ENCODE data around the gene FCF1. TPM values are rescaled to one million over a fixed set of nuclear protein-coding genes. Genes with fewer than 3 reads are reported as not detected.
A peak's percentile ranks its signal among the peaks of the same experiment; 100 is the strongest.
"Not testable (repeated sequence)": the region's sequence is repeated elsewhere in the genome, so short reads cannot be mapped to it uniquely, and the experiment has no call there.

The FCF1 gene
- total and polyA plus RNA-seq, 5 experiments from 2014 or later = 31.7 to 66.8 (median 37.1) TPM

DNA sequence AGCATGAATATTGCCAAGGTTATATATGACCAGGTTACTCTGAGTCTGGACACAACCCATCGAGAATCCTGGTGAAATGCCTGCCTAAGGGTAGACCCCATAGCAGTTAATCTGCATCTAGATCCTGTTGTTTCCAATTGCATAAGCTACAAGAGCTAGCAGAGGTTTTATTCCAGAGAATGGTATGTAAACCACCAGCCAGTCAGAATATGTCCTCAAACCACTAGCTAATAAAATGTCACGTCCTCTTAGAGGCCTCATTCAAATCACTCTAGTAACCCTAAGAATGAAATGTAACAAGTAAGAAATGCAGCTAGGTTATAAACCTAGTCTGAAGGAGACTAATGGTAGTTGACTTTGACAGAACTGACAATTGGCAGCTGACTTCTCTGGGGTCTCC lies 41.2 kb downstream of the FCF1 start:
- POLR2A ChIA-PET = interaction anchor here (1.3 kb wide), 1 partner anchor 9 kb away, joined by 4 read pairs; the partner anchor contains the start of gene YLPM1
- no peaks in the 10 kb centered on the region for H3K4me1 Mint-ChIP-seq
- no peak overlapping the region for H3K27ac Mint-ChIP-seq
- peaks cover 0 to 23% (median 10%) of the 10 kb centered on the region in 9 donors for H3K9me3 Mint-ChIP-seq
- no peak overlapping the region for H3K4me3 Mint-ChIP-seq
- peaks cover 0 to 15% (median 5%) of the 10 kb centered on the region in 3 donors for H3K36me3 Mint-ChIP-seq
- H3K27me3 Mint-ChIP-seq = no peaks in the 10 kb centered on the region
- ATAC-seq (no peak), DNase-seq (no peak)

DNA sequence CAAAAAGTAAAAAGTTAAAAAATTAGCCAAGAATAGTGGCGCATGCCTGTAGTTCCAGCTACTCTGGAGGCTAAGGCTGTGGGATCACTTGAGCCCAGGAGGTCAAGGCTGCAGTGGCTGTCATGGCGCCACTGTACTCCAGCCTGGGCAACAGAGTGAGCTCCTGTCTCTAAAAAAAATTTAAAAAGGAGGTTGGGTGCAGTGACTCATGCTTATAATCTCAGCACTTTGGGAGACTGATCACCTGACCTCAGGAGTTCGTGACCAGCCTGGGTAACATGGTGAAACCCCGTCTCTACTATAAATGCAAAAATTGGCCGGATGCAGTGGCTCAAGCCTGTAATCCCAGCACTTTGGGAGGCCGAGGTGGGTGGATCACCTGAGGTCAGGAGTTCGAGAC lies 42.0 kb downstream of the FCF1 start:
- Mint-ChIP-seq H3K9me3 (peaks cover 0 to 23% (median 10%) of the 10 kb centered on the region in 9 donors), H3K4me1 (no peaks in the 10 kb centered on the region), H3K4me3 (no peak overlapping the region), H3K36me3 (peaks cover 0 to 15% (median 5%) of the 10 kb centered on the region in 3 donors), H3K27me3 (no peaks in the 10 kb centered on the region), H3K27ac (no peak overlapping the region)
- POLR2A ChIA-PET = interaction anchor here (1.3 kb wide), 1 partner anchor 8 kb away, joined by 4 read pairs; the partner anchor contains the start of gene YLPM1
- ATAC-seq (no peak), DNase-seq (no peak)

DNA sequence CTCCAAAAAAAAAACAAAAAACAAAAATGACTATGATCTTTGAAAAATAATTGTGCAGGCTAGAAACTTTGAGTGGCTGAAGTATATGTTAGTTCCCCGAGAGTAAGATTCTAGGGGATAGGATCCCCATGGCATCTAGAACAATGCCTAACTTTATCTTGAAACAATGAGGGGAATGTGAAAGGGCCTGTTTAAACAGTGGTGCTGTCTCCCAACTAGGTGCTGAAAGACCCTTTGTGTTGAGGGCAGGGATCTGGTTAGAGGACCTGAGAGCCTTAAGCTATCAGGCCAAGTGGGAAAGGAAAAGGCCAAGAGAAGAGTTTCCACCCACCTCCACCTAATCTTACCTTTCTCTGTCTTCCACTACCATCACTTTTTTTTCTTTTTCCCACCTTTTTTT lies 43.4 kb downstream of the FCF1 start:
- ATAC-seq (no peak), DNase-seq (no peak)
- Mint-ChIP-seq H3K27me3 (no peaks in the 10 kb centered on the region), H3K36me3 (peaks cover 0 to 15% (median 5%) of the 10 kb centered on the region in 3 donors), H3K4me1 (no peaks in the 10 kb centered on the region), H3K4me3 (no peak overlapping the region), H3K27ac (no peak overlapping the region), H3K9me3 (peaks cover 0 to 18% (median 10%) of the 10 kb centered on the region in 9 donors)
- POLR2A ChIA-PET = no interaction called here

DNA sequence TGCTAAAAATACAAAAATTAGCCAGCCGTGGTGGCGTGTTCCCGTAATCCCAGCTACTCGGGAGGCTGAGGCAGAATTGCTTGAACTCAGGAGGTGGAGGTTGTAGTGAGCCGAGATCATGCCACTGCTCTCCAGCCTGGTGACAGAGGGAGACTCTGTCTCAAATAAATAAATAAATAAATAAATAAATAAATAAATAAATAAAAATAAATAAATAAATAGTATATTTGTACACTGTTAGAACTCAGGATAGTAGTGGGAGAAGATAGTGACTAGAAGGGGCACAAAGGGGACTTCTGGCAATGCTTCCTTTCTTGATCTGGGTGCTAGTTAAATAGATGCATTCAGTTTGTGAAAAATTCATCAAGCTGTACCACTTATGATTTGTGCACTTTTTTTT lies 45.6 kb downstream of the FCF1 start:
- POLR2A ChIA-PET, H3K4me3 Mint-ChIP-seq, H3K36me3 Mint-ChIP-seq, DNase-seq, H3K27me3 Mint-ChIP-seq, ATAC-seq, H3K4me1 Mint-ChIP-seq, H3K27ac Mint-ChIP-seq, H3K9me3 Mint-ChIP-seq: not testable (repeated sequence)

DNA sequence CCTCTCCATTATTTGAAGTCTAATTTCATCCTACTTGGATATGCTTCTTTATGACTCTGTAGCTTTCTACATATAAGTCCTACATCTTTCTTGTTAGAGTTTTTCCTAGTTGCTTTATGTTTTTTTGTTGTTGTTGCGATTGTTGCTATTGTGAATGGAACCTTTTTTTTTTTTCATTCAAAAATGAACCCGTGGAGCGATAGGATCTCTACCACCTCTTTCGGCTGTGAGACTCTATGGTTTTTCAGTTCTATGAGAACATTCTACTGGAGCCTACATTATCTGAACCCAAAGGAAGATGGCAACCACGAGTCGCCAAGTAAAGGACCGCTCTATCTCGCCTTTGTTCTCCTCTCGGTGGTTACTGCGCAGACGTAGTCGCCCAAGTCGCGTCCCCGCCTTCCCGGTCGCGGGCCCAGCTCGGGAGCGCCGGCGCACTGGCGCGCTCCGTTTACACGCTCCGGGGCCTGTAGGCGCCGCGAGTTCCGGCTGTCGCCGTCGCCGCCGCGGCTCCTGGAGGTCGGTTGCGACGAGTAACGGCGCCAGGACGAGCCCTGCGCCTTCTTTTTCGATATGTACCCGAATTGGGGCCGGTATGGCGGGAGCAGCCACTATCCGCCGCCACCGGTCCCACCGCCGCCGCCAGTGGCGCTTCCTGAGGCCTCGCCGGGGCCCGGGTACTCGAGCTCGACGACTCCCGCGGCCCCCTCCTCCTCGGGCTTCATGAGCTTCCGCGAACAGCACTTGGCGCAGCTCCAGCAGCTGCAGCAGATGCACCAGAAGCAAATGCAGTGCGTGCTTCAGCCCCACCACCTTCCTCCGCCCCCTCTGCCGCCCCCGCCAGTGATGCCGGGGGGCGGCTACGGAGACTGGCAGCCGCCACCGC lies 50.2 kb downstream of the FCF1 start, which contains the start of gene YLPM1:
Gene YLPM1, plus strand, starts transcription at position 400 of the 886 bp plus-strand sequence. Its CDS starts 174 bp downstream, at position 574.
- POLR2A ChIA-PET = interaction anchor here (0.6 to 2.5 kb wide), 32 partner anchors 8 to 1736 kb away, joined by 3 to 16 read pairs (median 4); partner anchors contain the start of genes LTBP2, NPC2, RBM25 and ZFYVE1
- Mint-ChIP-seq H3K4me3 (peak within 1 kb of the TSS; percentile 83 to 98 (median 90)), H3K27ac (peak within 1 kb of the TSS; percentile 89 to 98 (median 96)), H3K27me3 (no peaks in the 10 kb centered on the region), H3K36me3 (peaks cover 0 to 15% (median 10%) of the 10 kb centered on the region in 3 donors), H3K4me1 (peaks cover 25 to 52% (median 49%) of the 10 kb centered on the region in 4 donors), H3K9me3 (no peaks in the 10 kb centered on the region)
- DNase-seq (peak; percentile 83 to 97 (median 94)), ATAC-seq (peak; percentile 86 to 89)

DNA sequence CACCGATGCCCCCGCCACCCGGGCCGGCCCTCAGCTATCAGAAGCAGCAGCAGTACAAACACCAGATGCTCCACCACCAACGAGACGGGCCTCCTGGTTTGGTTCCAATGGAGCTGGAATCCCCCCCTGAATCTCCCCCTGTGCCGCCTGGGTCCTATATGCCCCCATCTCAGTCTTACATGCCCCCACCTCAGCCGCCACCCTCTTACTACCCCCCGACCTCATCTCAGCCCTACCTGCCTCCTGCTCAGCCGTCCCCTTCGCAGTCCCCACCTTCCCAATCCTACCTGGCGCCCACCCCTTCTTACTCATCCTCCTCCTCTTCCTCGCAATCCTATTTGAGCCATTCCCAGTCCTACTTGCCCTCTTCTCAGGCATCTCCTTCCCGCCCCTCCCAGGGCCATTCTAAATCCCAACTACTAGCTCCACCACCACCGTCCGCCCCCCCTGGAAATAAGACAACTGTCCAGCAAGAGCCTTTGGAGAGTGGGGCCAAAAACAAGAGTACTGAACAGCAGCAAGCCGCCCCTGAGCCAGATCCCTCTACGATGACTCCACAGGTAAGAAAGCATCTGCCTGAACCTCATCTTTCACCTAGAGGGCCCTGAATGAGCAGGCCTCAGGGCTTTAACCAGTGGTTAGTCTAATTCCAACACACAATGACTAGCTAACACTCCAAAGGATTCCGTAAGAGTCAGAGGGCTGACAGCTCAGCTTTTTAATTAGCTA lies 51.0 kb downstream of the FCF1 start:
- Mint-ChIP-seq H3K4me3 (peak overlapping the region; percentile 83 to 98 (median 90)), H3K27ac (peak overlapping the region; percentile 89 to 98 (median 96)), H3K4me1 (peaks cover 28 to 58% (median 56%) of the 10 kb centered on the region in 4 donors), H3K36me3 (peaks cover 0 to 21% (median 10%) of the 10 kb centered on the region in 3 donors), H3K9me3 (no peaks in the 10 kb centered on the region), H3K27me3 (no peaks in the 10 kb centered on the region)
- ATAC-seq (no peak), DNase-seq (peak in 6 of 10 donors; percentile 3 to 20 (median 8))
- POLR2A ChIA-PET = interaction anchor here (0.5 to 2.5 kb wide), 28 partner anchors 8 to 1737 kb away, joined by 3 to 16 read pairs (median 4); partner anchors contain the start of genes NPC2, RBM25 and ZFYVE1

DNA sequence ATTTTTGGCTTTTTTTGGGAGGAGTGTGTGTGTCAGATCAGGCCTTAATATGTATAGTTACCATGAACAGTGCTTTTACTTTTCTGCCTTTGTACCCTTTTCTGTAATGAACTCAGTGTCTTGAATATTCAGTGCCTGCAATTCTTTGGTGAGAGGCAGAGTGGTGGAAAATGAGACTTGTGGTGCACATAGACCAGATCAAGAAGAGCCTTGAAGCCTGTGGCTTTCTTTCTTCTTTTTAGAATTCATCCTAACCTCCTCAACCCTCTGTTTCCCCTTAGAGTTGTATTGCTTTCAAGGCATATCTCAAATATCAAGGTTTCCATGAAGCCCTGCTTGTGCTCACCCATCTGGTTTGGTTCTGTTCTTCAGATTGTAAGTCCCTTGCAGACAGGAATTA lies 52.8 kb downstream of the FCF1 start:
- H3K27ac Mint-ChIP-seq = peak overlapping the region in 9 of 10 donors; percentile 48 to 98 (median 84)
- H3K4me3 Mint-ChIP-seq = peak overlapping the region; percentile 83 to 98 (median 90)
- no peaks in the 10 kb centered on the region for H3K27me3 Mint-ChIP-seq
- peaks cover 31 to 65% (median 62%) of the 10 kb centered on the region in 4 donors for H3K4me1 Mint-ChIP-seq
- H3K9me3 Mint-ChIP-seq = no peaks in the 10 kb centered on the region
- H3K36me3 Mint-ChIP-seq = peaks cover 0 to 25% (median 10%) of the 10 kb centered on the region in 3 donors
- peak; percentile 27 to 29 for ATAC-seq
- POLR2A ChIA-PET = no interaction called here
- DNase-seq = peak in 6 of 10 donors; percentile 7 to 73 (median 43)

DNA sequence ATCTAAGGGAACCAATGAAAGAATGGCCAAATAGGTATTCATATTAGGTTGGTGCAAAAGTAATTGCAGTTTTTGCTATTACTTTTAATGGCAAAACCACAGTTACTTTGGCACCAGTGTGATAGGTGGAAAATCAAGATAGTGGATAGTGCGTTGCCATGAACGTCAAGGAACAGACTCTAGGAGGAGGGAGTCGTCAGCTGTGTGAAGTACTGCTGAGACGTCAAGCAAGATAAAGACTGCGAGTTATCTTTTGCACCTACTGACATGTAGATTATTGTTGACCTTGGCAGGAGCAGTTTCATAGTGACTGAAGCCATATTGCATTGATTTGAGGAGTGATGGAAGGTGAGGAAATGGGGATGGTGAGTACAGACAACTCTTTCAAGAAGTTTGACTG lies 58.5 kb downstream of the FCF1 start:
- no peaks in the 10 kb centered on the region for H3K9me3 Mint-ChIP-seq
- POLR2A ChIA-PET = interaction anchor here (1.3 kb wide), 1 partner anchor 8 kb away, joined by 3 read pairs; no protein-coding TSS in a partner anchor
- H3K4me3 Mint-ChIP-seq = peak overlapping the region in 2 of 10 donors; percentile 3
- peaks cover 36 to 72% (median 53%) of the 10 kb centered on the region in 4 donors for H3K4me1 Mint-ChIP-seq
- peaks cover 0 to 56% (median 16%) of the 10 kb centered on the region in 3 donors for H3K36me3 Mint-ChIP-seq
- no peaks in the 10 kb centered on the region for H3K27me3 Mint-ChIP-seq
- DNase-seq (no peak), ATAC-seq (no peak)
- H3K27ac Mint-ChIP-seq = peak overlapping the region in 7 of 10 donors; percentile 23 to 67 (median 38)

DNA sequence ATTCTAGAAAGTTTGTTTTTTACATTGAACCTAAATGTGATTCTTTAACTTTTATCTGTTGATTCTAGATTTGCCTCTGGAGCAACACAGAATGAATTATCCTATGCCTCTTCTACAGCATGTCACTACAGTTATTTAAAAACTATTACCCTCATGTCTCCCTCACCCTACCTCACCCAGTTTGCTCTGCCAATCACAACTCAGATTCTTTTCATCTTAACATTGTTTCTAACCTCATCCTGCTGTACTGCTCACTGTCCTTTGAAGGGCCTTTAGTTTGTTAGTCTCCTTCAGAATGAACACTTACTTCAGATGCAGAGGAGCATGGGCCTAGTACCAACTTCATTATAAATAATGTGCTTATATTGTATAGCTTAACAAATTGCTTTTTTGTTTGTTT lies 71.7 kb downstream of the FCF1 start:
- H3K27me3 Mint-ChIP-seq = no peaks in the 10 kb centered on the region
- peak; percentile 97 to 99 for ATAC-seq
- no peaks in the 10 kb centered on the region for H3K9me3 Mint-ChIP-seq
- peak in 4 of 10 donors; percentile 9 to 63 (median 46) for DNase-seq
- H3K27ac Mint-ChIP-seq = peak overlapping the region in 9 of 10 donors; percentile 38 to 92 (median 72)
- H3K4me1 Mint-ChIP-seq = peaks cover 20 to 46% (median 39%) of the 10 kb centered on the region in 4 donors
- H3K36me3 Mint-ChIP-seq = peaks cover 13 to 84% (median 20%) of the 10 kb centered on the region in 3 donors
- POLR2A ChIA-PET = interaction anchor here (0.9 to 3.5 kb wide), 3 partner anchors 8 to 98 kb away, joined by 3 to 16 read pairs (median 5); partner anchors contain the start of gene YLPM1
- H3K4me3 Mint-ChIP-seq = peak overlapping the region in 7 of 10 donors; percentile 0 to 59 (median 14)

DNA sequence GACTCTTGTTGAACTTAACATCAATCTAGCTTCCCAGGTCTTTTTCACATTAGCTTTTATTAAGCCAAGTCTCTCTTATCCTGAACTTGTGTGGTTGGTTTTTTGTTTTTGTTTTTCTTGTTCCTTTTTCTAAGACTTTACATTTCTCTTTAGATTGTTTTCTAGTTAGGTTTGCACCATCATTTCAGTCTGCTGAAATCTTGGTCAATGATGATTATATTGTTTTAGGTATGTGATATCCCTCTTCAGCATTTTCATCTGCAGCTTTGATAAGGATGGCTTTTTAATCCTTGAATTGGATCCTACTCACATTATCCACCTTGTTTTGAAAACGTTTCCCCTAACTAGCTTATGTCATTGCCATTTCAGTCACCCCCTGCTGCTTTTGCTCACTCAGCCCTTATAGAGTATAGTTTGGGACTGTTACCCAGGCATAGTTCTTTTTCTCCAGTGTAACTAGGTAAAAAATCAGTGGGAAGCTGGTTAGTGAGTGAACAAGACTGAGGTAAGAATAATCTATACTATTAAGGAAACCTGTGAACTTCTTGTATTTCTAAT lies 72.2 kb downstream of the FCF1 start:
- DNase-seq (no peak), ATAC-seq (no peak)
- Mint-ChIP-seq H3K27ac (peak overlapping the region; percentile 38 to 92 (median 72)), H3K4me1 (peaks cover 20 to 46% (median 41%) of the 10 kb centered on the region in 4 donors), H3K4me3 (peak overlapping the region in 5 of 10 donors; percentile 0 to 25 (median 14)), H3K27me3 (no peaks in the 10 kb centered on the region), H3K9me3 (no peaks in the 10 kb centered on the region), H3K36me3 (peaks cover 13 to 81% (median 18%) of the 10 kb centered on the region in 3 donors)
- POLR2A ChIA-PET = interaction anchor here (0.9 to 3.5 kb wide), 3 partner anchors 10 to 97 kb away, joined by 3 to 16 read pairs (median 3); partner anchors contain the start of gene YLPM1

DNA sequence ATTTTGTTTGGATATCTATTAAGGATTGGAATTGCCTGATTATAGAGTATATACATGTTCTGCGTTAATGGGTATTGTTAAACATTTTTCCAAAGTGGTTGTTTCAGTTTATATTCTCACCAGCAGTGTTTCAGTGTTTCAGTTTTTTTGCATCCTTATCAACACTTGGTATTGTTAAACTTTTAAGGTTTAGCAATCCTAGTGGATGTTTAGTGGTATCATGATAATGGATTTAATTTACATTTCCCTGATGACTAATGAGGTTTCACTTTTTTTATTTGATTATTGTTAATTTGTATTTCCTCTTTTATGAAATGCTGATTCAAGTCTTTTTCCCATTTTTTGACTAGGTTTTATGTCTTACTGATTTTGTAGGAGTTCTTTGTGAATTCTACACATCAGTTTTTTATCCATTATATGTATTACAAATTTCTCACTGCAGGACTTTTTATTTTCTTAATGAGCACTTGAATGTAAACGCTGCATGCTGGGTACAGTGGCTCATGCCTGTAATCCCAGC lies 73.9 kb downstream of the FCF1 start:
- no peaks in the 10 kb centered on the region for H3K27me3 Mint-ChIP-seq
- POLR2A ChIA-PET = no interaction called here
- H3K27ac Mint-ChIP-seq = peak overlapping the region in 9 of 10 donors; percentile 15 to 83 (median 62)
- peaks cover 0 to 3% (median 0%) of the 10 kb centered on the region in 9 donors for H3K9me3 Mint-ChIP-seq
- peaks cover 14 to 71% (median 18%) of the 10 kb centered on the region in 3 donors for H3K36me3 Mint-ChIP-seq
- peaks cover 18 to 48% (median 44%) of the 10 kb centered on the region in 4 donors for H3K4me1 Mint-ChIP-seq
- no peak for DNase-seq
- H3K4me3 Mint-ChIP-seq = no peak overlapping the region
- ATAC-seq = no peak
